Measurements from ENCODE around the gene ENC1. TPM values are rescaled to one million over a fixed set of nuclear protein-coding genes. Genes with fewer than 3 reads are reported as not detected.

ENC1 gene, protein sequence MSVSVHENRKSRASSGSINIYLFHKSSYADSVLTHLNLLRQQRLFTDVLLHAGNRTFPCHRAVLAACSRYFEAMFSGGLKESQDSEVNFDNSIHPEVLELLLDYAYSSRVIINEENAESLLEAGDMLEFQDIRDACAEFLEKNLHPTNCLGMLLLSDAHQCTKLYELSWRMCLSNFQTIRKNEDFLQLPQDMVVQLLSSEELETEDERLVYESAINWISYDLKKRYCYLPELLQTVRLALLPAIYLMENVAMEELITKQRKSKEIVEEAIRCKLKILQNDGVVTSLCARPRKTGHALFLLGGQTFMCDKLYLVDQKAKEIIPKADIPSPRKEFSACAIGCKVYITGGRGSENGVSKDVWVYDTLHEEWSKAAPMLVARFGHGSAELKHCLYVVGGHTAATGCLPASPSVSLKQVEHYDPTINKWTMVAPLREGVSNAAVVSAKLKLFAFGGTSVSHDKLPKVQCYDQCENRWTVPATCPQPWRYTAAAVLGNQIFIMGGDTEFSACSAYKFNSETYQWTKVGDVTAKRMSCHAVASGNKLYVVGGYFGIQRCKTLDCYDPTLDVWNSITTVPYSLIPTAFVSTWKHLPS
- total RNA-seq (10 to 100 TPM in 2 of 5 experiments, 1 to 10 TPM in 3; 1.3 to 18.1 (median 1.6) TPM), polyA plus RNA-seq (1 to 10 TPM in 1 of 2 donors, under 1 TPM in 1; 0.77 to 3.3 TPM), total RNA-seq (25.7 reads per million, percentile 56 among the genes with 10 or more reads in this experiment)

DNA sequence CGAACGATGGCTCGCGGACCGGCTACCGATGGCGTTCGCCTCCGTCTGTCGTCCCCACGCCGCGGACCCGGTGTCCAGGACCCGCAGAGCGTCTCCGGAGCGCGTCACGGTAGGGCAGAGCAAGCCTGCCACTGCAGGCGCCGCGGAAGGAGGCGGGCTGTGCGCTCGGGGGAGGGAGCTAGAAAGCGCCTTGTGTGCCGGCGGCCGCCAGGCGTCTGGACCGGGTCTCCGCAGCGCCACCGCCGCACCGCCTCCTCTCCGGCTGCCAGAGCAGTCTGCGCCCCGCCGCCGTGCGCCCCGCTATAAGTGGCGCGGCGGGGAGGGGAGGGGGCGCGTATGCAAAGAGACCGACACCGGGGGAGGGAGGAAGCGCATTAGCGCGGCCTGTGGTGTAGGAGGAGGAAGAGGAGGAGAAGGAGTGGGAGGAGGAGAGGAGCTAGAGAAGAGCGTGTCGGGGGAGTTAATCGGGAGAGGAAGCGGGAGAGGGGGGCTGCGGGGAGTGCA lies at the start of gene ENC1:
Gene ENC1, minus strand, starts transcription at position 279 of the 504 bp plus-strand sequence. CDS start 4,243 bp downstream, outside the sequence.
- H3K4me3 Mint-ChIP-seq, result peak within 1 kb of the TSS; percentile 81 to 99 (median 92)
- H3K27me3 ChIP-seq (ENCODE audit: control insufficient read depth in 2 of 2, insufficient read depth in 2 of 2, low read length in 2 of 2), result no peaks in the 10 kb centered on the region
- peak within 1 kb of the TSS; percentile 72 for H3K27ac ChIP-seq (ENCODE audit: low read depth, low read length)
- no peaks in the 10 kb centered on the region for H3K9me3 ChIP-seq (ENCODE audit: control insufficient read depth in 2 of 3, low read length in 3 of 3)
- no peaks in the 10 kb centered on the region for H3K36me3 ChIP-seq (ENCODE audit: control insufficient read depth in 2 of 3, insufficient read depth in 3 of 3, low read length in 3 of 3)
- H3K27me3 Mint-ChIP-seq, result peaks cover 0 to 79% (median 34%) of the 10 kb centered on the region in 5 donors
- ATAC-seq, result peak; percentile 86
- H3K4me3 ChIP-seq (ENCODE audit: low read length), result peak within 1 kb of the TSS; percentile 42
- H3K36me3 Mint-ChIP-seq, result peaks cover 0 to 11% (median 0%) of the 10 kb centered on the region in 5 donors
- no peaks in the 10 kb centered on the region for H3K9me3 Mint-ChIP-seq
- POLR2A ChIA-PET, result interaction anchor here (0.9 to 2.8 kb wide), 3 partner anchors 10 to 65 kb away, joined by 3 to 11 read pairs (median 3); no protein-coding TSS in a partner anchor
- H3K27ac Mint-ChIP-seq, result peak within 1 kb of the TSS in 8 of 9 donors; percentile 42 to 90 (median 74)
- peak; percentile 64 to 88 (median 75) for DNase-seq
- intact Hi-C loops (cut with micrococcal nuclease), result loop anchor here (1.0 to 10.0 kb wide), 10 partner anchors 8 to 1076 kb away; partner anchors contain the start of genes HEXB (in 2 of the 2), ANKRA2 (in 1 of the 2), HMGCR (in 1 of the 2) and UTP15 (in 1 of the 2)
- peaks cover 28 to 45% (median 31%) of the 10 kb centered on the region in 7 donors for H3K4me1 Mint-ChIP-seq
- CTCF ChIA-PET, result interaction anchor here (1.0 to 3.7 kb wide), 4 partner anchors 9 to 738 kb away, joined by 3 to 22 read pairs (median 6); partner anchors contain the start of gene HEXB
- peaks cover 3 to 4% of the 10 kb centered on the region in 2 donors for H3K4me1 ChIP-seq (ENCODE audit: control insufficient read depth in 2 of 2, insufficient read depth in 2 of 2, low read length in 2 of 2)

DNA sequence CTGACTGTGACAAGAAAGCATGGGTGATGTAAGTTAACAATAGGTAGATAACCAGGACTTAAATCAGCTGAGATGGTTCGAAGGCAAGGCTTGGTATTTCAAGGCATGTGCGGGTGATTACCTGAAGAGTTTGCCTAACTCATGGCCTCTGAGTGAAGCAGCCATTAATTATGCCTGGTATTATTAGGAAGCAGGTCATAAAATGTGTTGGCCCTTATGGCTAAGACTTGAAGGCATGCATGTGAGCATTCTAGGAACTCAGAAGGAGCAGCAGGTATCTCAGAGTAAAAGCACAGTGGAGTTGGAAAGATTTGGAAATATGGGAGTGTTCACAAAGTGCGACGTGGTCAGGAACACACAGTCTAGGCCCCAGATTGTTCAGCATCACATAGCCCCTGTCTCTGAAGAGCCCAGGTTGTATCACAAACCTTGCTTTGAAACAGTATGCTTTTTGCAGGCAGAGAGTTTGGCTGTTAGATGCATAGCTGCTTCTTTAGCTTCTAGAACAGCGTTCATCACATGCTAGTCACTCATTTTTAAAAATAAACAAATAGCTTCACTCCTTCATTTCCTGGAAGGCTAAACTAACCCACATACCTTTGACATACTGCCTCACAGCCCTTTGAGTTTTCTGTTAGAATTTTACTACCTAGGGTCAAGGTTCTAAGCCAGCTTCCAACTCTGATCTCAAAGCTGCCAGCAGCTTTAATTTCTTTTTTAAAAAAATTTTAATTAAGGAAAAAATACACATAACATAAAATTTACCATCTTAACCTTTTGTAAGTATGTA lies 46.6 kb upstream of the ENC1 start:
- H3K4me3 ChIP-seq (ENCODE audit: low read length), result no peak overlapping the region
- POLR2A ChIA-PET, result no interaction called here

DNA sequence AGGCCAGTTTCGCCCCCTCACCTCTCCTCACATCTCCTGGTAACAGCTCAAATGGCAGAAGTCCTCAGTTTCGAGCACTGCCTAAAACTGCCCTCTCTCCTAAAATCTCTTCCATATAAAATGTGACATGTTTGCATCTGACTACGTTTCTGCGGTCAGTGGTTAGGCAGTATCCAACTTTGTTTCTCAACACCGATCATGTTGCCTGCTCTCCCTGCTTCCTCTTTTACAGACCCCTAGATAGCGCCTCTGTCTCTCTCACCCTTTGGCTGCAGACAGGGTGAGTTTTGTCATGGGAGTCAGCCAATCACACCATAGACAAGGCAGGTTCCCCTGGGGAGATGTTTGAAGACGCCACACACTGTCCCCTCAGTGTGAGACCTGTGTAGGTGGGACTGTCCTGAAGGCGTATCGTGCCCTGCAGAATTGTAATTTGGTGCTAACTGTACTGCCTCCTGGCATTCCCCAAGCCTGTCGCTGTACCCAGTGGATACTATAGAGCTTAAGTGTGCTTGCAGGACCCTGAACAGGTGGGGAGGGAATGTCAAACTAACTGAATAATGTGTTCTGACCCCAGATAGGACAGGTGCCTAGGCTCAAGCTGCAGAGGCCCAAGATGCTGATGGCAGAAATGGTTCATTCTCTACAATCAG lies 45.6 kb upstream of the ENC1 start:
- DNase-seq (peak in 4 of 9 donors; percentile 5 to 18 (median 6)), ATAC-seq (peak; percentile 51)
- Histone ChIP-seq H3K4me3 (ENCODE audit: low read length) (peak overlapping the region; percentile 86), H3K36me3 (ENCODE audit: control insufficient read depth in 2 of 3, insufficient read depth in 3 of 3, low read length in 3 of 3) (peaks cover 0 to 19% (median 0%) of the 10 kb centered on the region in 3 experiments), H3K27me3 (ENCODE audit: control insufficient read depth in 2 of 2, insufficient read depth in 2 of 2, low read length in 2 of 2) (no peaks in the 10 kb centered on the region), H3K9me3 (ENCODE audit: control insufficient read depth in 2 of 3, low read length in 3 of 3) (no peaks in the 10 kb centered on the region), H3K27ac (ENCODE audit: low read depth, low read length) (peak overlapping the region; percentile 78), H3K4me1 (ENCODE audit: control insufficient read depth in 2 of 2, insufficient read depth in 2 of 2, low read length in 2 of 2) (peaks cover 7 to 13% of the 10 kb centered on the region in 2 donors)
- H3K36me3 Mint-ChIP-seq, result peaks cover 4 to 16% (median 7%) of the 10 kb centered on the region in 5 donors
- ChIA-PET POLR2A (interaction anchor here (0.6 to 1.4 kb wide), 2 partner anchors 108 to 651 kb away, joined by 3 read pairs; partner anchors contain the start of gene HMGCR), CTCF (interaction anchor here (0.7 kb wide), 1 partner anchor 81 kb away, joined by 3 read pairs; no protein-coding TSS in a partner anchor)
- no peaks in the 10 kb centered on the region for H3K9me3 Mint-ChIP-seq
- H3K27me3 Mint-ChIP-seq, result peaks cover 0 to 13% (median 0%) of the 10 kb centered on the region in 5 donors
- H3K27ac Mint-ChIP-seq, result peak overlapping the region; percentile 66 to 92 (median 84)
- peak overlapping the region; percentile 76 to 92 (median 86) for H3K4me3 Mint-ChIP-seq
- H3K4me1 Mint-ChIP-seq, result peaks cover 16 to 34% (median 32%) of the 10 kb centered on the region in 7 donors
- intact Hi-C loops (cut with micrococcal nuclease), result loop anchor here (1.0 to 10.0 kb wide), 13 partner anchors 45 to 1121 kb away; partner anchors contain the start of genes ANKRD31 (in 2 of the 2), CERT1 (in 2 of the 2), ENC1 (in 2 of the 2) and GCNT4 (in 2 of the 2)

More for the DNA sequence above, 46.6 kb upstream of the ENC1 start:
- peak overlapping the region in 8 of 10 donors; percentile 32 to 92 (median 86) for H3K4me3 Mint-ChIP-seq
- Histone ChIP-seq H3K36me3 (ENCODE audit: control insufficient read depth in 2 of 3, insufficient read depth in 3 of 3, low read length in 3 of 3) (peaks cover 0 to 26% (median 0%) of the 10 kb centered on the region in 3 experiments), H3K27ac (ENCODE audit: low read depth, low read length) (no peak overlapping the region), H3K4me1 (ENCODE audit: control insufficient read depth in 2 of 2, insufficient read depth in 2 of 2, low read length in 2 of 2) (peaks cover 7 to 13% of the 10 kb centered on the region in 2 donors), H3K9me3 (ENCODE audit: control insufficient read depth in 2 of 3, low read length in 3 of 3) (no peaks in the 10 kb centered on the region), H3K27me3 (ENCODE audit: control insufficient read depth in 2 of 2, insufficient read depth in 2 of 2, low read length in 2 of 2) (no peaks in the 10 kb centered on the region)
- peaks cover 0 to 10% (median 0%) of the 10 kb centered on the region in 5 donors for H3K27me3 Mint-ChIP-seq
- ATAC-seq (no peak), DNase-seq (no peak)
- intact Hi-C loops (cut with micrococcal nuclease), result loop anchor here (5.0 to 10.0 kb wide), 7 partner anchors 165 to 550 kb away; partner anchors contain the start of genes ANKRD31 (in 2 of the 2), GCNT4 (in 2 of the 2) and FAM169A (in 1 of the 2)
- no peaks in the 10 kb centered on the region for H3K9me3 Mint-ChIP-seq
- peak overlapping the region in 6 of 9 donors; percentile 9 to 88 (median 86) for H3K27ac Mint-ChIP-seq
- CTCF ChIA-PET, result interaction anchor here (0.7 kb wide), 1 partner anchor 80 kb away, joined by 3 read pairs; no protein-coding TSS in a partner anchor
- peaks cover 4 to 19% (median 7%) of the 10 kb centered on the region in 5 donors for H3K36me3 Mint-ChIP-seq
- H3K4me1 Mint-ChIP-seq, result peaks cover 16 to 34% (median 32%) of the 10 kb centered on the region in 7 donors

DNA sequence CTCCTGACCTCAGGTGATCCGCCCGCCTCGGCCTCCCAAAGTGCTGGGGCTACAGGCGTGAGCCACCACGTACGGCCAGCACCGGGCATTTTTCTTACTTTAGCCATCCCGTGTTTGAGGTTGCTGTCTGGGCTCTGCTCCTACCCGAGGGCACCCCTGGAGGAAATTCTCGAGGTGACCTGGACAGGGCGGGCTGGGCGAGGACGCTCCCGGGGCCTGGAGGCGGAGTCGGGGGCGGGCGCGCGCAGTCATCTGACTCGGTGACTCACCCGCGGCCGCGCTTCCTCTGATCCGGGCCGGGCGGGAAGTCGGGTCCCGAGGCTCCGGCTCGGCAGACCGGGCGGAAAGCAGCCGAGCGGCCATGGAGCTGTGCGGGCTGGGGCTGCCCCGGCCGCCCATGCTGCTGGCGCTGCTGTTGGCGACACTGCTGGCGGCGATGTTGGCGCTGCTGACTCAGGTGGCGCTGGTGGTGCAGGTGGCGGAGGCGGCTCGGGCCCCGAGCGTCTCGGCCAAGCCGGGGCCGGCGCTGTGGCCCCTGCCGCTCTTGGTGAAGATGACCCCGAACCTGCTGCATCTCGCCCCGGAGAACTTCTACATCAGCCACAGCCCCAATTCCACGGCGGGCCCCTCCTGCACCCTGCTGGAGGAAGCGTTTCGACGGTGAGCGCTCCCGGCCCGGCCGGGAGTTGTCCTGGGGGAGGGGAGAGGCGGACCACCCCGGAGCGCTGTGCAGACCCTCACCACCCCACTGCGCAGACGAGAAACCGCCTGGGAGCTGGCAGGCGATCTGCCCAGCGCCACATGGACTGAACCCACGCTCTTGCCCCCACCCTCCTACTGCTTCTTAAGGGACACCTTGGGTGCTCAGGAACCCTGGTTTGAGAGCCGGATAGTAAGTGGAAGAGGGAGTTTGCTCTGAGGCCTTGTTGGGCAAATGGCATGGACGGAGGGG lies 44.6 kb upstream of the ENC1 start, which contains the start of gene HEXB:
Gene HEXB, plus strand, starts transcription at position 334 of the 952 bp plus-strand sequence. Its CDS starts 28 bp downstream, at position 362.
- CTCF ChIA-PET, result interaction anchor here (0.8 kb wide), 2 partner anchors 45 to 580 kb away, joined by 3 read pairs; partner anchors contain the start of gene ENC1
- H3K36me3 Mint-ChIP-seq, result peaks cover 0 to 13% (median 5%) of the 10 kb centered on the region in 5 donors
- ATAC-seq, result peak; percentile 91

More for the DNA sequence above, 44.6 kb upstream of the ENC1 start, which contains the start of gene HEXB:
- Mint-ChIP-seq H3K4me3 (peak within 1 kb of the TSS; percentile 76 to 92 (median 86)), H3K9me3 (no peaks in the 10 kb centered on the region), H3K27me3 (peaks cover 0 to 17% (median 0%) of the 10 kb centered on the region in 5 donors), H3K27ac (peak within 1 kb of the TSS; percentile 76 to 92 (median 86)), H3K4me1 (peaks cover 16 to 34% (median 30%) of the 10 kb centered on the region in 7 donors)
- POLR2A ChIA-PET, result interaction anchor here (0.6 to 1.4 kb wide), 4 partner anchors 109 to 1918 kb away, joined by 3 read pairs; partner anchors contain the start of genes GCNT4 and HMGCR
- Histone ChIP-seq H3K9me3 (ENCODE audit: control insufficient read depth in 2 of 3, low read length in 3 of 3) (no peaks in the 10 kb centered on the region), H3K27me3 (ENCODE audit: control insufficient read depth in 2 of 2, insufficient read depth in 2 of 2, low read length in 2 of 2) (no peaks in the 10 kb centered on the region), H3K4me1 (ENCODE audit: control insufficient read depth in 2 of 2, insufficient read depth in 2 of 2, low read length in 2 of 2) (peaks cover 7 to 13% of the 10 kb centered on the region in 2 donors), H3K27ac (ENCODE audit: low read depth, low read length) (peak within 1 kb of the TSS; percentile 78), H3K36me3 (ENCODE audit: control insufficient read depth in 2 of 3, insufficient read depth in 3 of 3, low read length in 3 of 3) (peaks cover 0 to 14% (median 0%) of the 10 kb centered on the region in 3 experiments), H3K4me3 (ENCODE audit: low read length) (peak within 1 kb of the TSS; percentile 86)
- peak; percentile 55 to 89 (median 69) for DNase-seq
- intact Hi-C loops (cut with micrococcal nuclease), result loop anchor here (1.0 to 10.0 kb wide), 13 partner anchors 44 to 1120 kb away; partner anchors contain the start of genes ANKRD31 (in 2 of the 2), CERT1 (in 2 of the 2), ENC1 (in 2 of the 2) and GCNT4 (in 2 of the 2)

Data from naive thymus-derived CD4-positive, alpha-beta T cell (primary cell).